Activated CD8-positive, alpha-beta T cell treated with anti-CD3 and anti-CD28 coated beads, Interleukin-2, amount 10 ng/mL, durations not matched to agents 7 days and 5 days (primary cell): ENCODE measurements around the gene SLC20A1. TPM values are rescaled to one million over a fixed set of nuclear protein-coding genes. Genes with fewer than 3 reads are reported as not detected.

Experiments
- ATAC-seq: fragments of 150-1000 bp; cut with Tn5 transposase; one replicate; pipeline ENCODE4 v1.10.0; 2021; ENCODE audit warnings: moderate library complexity
- CTCF ChIA-PET: fragments of 350-600 bp; sonication (Branson Sonifier 250); formaldehyde crosslinking; loops from one replicate; lab custom pipeline; 2021; ENCODE audit warnings: antibody characterized with exemption; lab: Charles Lee
- POLR2A ChIA-PET: fragments of 350-600 bp; sonication (Branson Sonifier 250); formaldehyde crosslinking; loops from one replicate; lab custom pipeline; 2021; ENCODE audit warnings: antibody characterized with exemption; lab: Charles Lee
- DNase-seq: peaks from one replicate; pipeline ENCODE4 v3.0.0-alpha.2; 2020
- H3K27ac Mint-ChIP-seq: one replicate; pipeline ENCODE4 v1.8.0; 2021; ENCODE audit warnings: mild to moderate bottlenecking, mixed read lengths
- H3K27me3 Mint-ChIP-seq: one replicate; pipeline ENCODE4 v1.8.0; 2021; ENCODE audit warnings: low read depth, mixed read lengths
- H3K36me3 Mint-ChIP-seq: one replicate; pipeline ENCODE4 v1.8.0; 2021; ENCODE audit warnings: low read depth, mixed read lengths
- H3K4me1 Mint-ChIP-seq: one replicate; pipeline ENCODE4 v1.8.0; 2021; ENCODE audit warnings: low read depth, mixed read lengths
- H3K4me3 Mint-ChIP-seq: one replicate; pipeline ENCODE4 v1.8.0; 2021; ENCODE audit warnings: mild to moderate bottlenecking, mixed read lengths
- H3K9me3 Mint-ChIP-seq: one replicate; pipeline ENCODE4 v1.8.0; 2022; ENCODE audit warnings: mixed read lengths; ENCODE audit not compliant: insufficient read depth
- total RNA-seq, 2 experiments: library from RNA; stranded (reverse); gene quantifications; one replicate each; pipeline ENCODE4 v1.2.3, GENCODE V29; 2021

The SLC20A1 gene
- total RNA-seq, 2 experiments from 2014 or later, result 115 to 120 TPM

GRCh38 chr2:112709703-112710102 is 64.0 kb downstream of the SLC20A1 start:
- no peak overlapping the region for H3K4me3 Mint-ChIP-seq
- peaks cover 40% of the 10 kb centered on the region for H3K4me1 Mint-ChIP-seq
- peaks cover 40% of the 10 kb centered on the region for H3K27me3 Mint-ChIP-seq
- DNase-seq, result no peak
- H3K27ac Mint-ChIP-seq, result no peak overlapping the region
- H3K36me3 Mint-ChIP-seq, result peaks cover 1% of the 10 kb centered on the region
- no peak for ATAC-seq
- CTCF ChIA-PET, result interaction anchor here (5.0 to 5.9 kb wide), 3 partner anchors 17 to 64 kb away, joined by 20 to 49 read pairs (median 45); partner anchors contain the start of gene SLC20A1
- H3K9me3 Mint-ChIP-seq, result no peaks in the 10 kb centered on the region
- POLR2A ChIA-PET, result no interaction called here

GRCh38 chr2:112710956-112711750 is 65.4 kb downstream of the SLC20A1 start:
- peaks cover 42% of the 10 kb centered on the region for H3K27me3 Mint-ChIP-seq
- H3K36me3 Mint-ChIP-seq, result no peaks in the 10 kb centered on the region
- peaks cover 29% of the 10 kb centered on the region for H3K4me1 Mint-ChIP-seq
- ChIA-PET POLR2A (no interaction called here), CTCF (interaction anchor here (1.3 to 2.8 kb wide), 2 partner anchors 15 to 85 kb away, joined by 5 to 18 read pairs; no protein-coding TSS in a partner anchor)
- no peaks in the 10 kb centered on the region for H3K9me3 Mint-ChIP-seq
- H3K4me3 Mint-ChIP-seq, result no peak overlapping the region
- H3K27ac Mint-ChIP-seq, result no peak overlapping the region
- no peak for DNase-seq
- no peak for ATAC-seq

- Mint-ChIP-seq H3K4me1 (peaks cover 16% of the 10 kb centered on the region), H3K4me3 (no peak overlapping the region), H3K9me3 (no peaks in the 10 kb centered on the region), H3K27me3 (peaks cover 41% of the 10 kb centered on the region), H3K27ac (no peak overlapping the region), H3K36me3 (no peaks in the 10 kb centered on the region)
- ATAC-seq (no peak), DNase-seq (no peak)
- ChIA-PET POLR2A (no interaction called here), CTCF (interaction anchor here (2.8 kb wide), 1 partner anchor 14 kb away, joined by 18 read pairs; no protein-coding TSS in a partner anchor)
These were observed 66.7 kb downstream of the SLC20A1 start for GRCh38 chr2:112712465-112712864.

- CTCF ChIA-PET, result interaction anchor here (0.8 to 2.8 kb wide), 2 partner anchors 10 to 13 kb away, joined by 3 to 18 read pairs; no protein-coding TSS in a partner anchor
- H3K4me1 Mint-ChIP-seq, result peaks cover 10% of the 10 kb centered on the region
- POLR2A ChIA-PET, result no interaction called here
These were observed 67.3 kb downstream of the SLC20A1 start for GRCh38 chr2:112712903-112713584.

More at GRCh38 chr2:112712903-112713584, 67.3 kb downstream of the SLC20A1 start:
- DNase-seq (no peak), ATAC-seq (no peak)
- Mint-ChIP-seq H3K4me3 (no peak overlapping the region), H3K27ac (no peak overlapping the region), H3K36me3 (no peaks in the 10 kb centered on the region), H3K9me3 (no peaks in the 10 kb centered on the region), H3K27me3 (peaks cover 40% of the 10 kb centered on the region)

Other genes with a start within 250 kb of the SLC20A1 start
- 1 to 10 TPM; 6.4 to 7.8 TPM for gene RGPD8, start 212.3 kb upstream of the SLC20A1 start, total RNA-seq
- gene TTL, start 163.8 kb upstream of the SLC20A1 start, total RNA-seq, result 10 to 100 TPM; 36.0 to 37.6 TPM
- gene POLR1B, start 103.5 kb upstream of the SLC20A1 start, total RNA-seq, result 10 to 100 TPM; 34.3 to 38.1 TPM
- 10 to 100 TPM; 32.4 to 35.4 TPM for gene CHCHD5, start 61.3 kb upstream of the SLC20A1 start, total RNA-seq
- not detected for gene NT5DC4, start 75.1 kb downstream of the SLC20A1 start, total RNA-seq
- gene CKAP2L, start 118.7 kb downstream of the SLC20A1 start, total RNA-seq, result 10 to 100 TPM; 59.3 to 63.4 TPM
- gene IL1A, start 138.6 kb downstream of the SLC20A1 start, total RNA-seq, result not detected
- not detected for gene IL1B, start 190.8 kb downstream of the SLC20A1 start, total RNA-seq